CD14-positive monocyte (primary cell): Measurements from ENCODE around the gene RHOBTB1. TPM values are rescaled to one million over a fixed set of nuclear protein-coding genes. Genes with fewer than 3 reads are reported as not detected.

Source experiments
- DNase-seq, 3 donors: peaks; one replicate each; pipeline ENCODE4 v3.0.0-alpha.2; 2011 to 2022
- H2AFZ ChIP-seq: 2 replicates; pipeline ENCODE4 v1.6.0; 2012; ENCODE audit warnings: mild to moderate bottlenecking, low read depth, low read length, inconsistent platforms; ENCODE audit not compliant: insufficient read depth, poor library complexity, severe bottlenecking
- H3K27ac ChIP-seq, 2 donors: 1 replicate in 1 of 2; 2 replicates in 1 of 2; pipeline ENCODE4 v1.5.1; 2012 to 2013; ENCODE audit warnings: low read length in 2 of 2, control low read depth in 1 of 2, inconsistent platforms in 1 of 2, low read depth in 1 of 2, mild to moderate bottlenecking in 1 of 2
- H3K27me3 ChIP-seq, 2 donors: one replicate each; pipeline versions ENCODE4 v1.6.0 to v1.6.1; 2011 to 2013; ENCODE audit warnings: low read length in 2 of 2; ENCODE audit not compliant: control insufficient read depth in 2 of 2, insufficient read depth in 2 of 2
- H3K36me3 ChIP-seq, 2 donors: replicated peaks in 1 of 2; 1 replicate in 1 of 2; 2 replicates in 1 of 2; pipeline versions ENCODE4 v1.5.1 to v1.6.1; 2012 to 2013; ENCODE audit warnings: low read length in 2 of 2, control low read depth in 1 of 2, inconsistent platforms in 1 of 2, mild to moderate bottlenecking in 1 of 2; ENCODE audit not compliant: insufficient read depth in 2 of 2, control insufficient read depth in 1 of 2
- H3K4me1 ChIP-seq, 2 donors: 1 replicate in 1 of 2; 2 replicates in 1 of 2; pipeline versions ENCODE4 v1.5.1 to v1.6.1; 2012 to 2013; ENCODE audit warnings: low read length in 2 of 2, control low read depth in 1 of 2, inconsistent platforms in 1 of 2, mild to moderate bottlenecking in 1 of 2, moderate library complexity in 1 of 2; ENCODE audit not compliant: insufficient read depth in 2 of 2, control insufficient read depth in 1 of 2
- H3K4me2 ChIP-seq: replicated peaks from 2 replicates; pipeline ENCODE3; 2012; ENCODE audit warnings: low read length, moderate library complexity, mild to moderate bottlenecking; ENCODE audit not compliant: poor library complexity, severe bottlenecking; ENCODE audit errors: extremely low read depth
- H3K4me3 ChIP-seq, 3 experiments: fragments of 200-600 bp in 1 of 3; sonication (generic) in 1 of 3; replicated peaks in 1 of 3; 1 replicate in 2 of 3; 2 replicates in 1 of 3; pipeline ENCODE4 v1.5.1; 2011 to 2013; ENCODE audit warnings: low read length in 3 of 3, mild to moderate bottlenecking in 3 of 3, control low read depth in 2 of 3, low read depth in 2 of 3, inconsistent platforms in 1 of 3, moderate library complexity in 1 of 3
- H3K79me2 ChIP-seq: 2 replicates; pipeline ENCODE4 v1.6.0; 2012; ENCODE audit warnings: mild to moderate bottlenecking, control low read depth, inconsistent platforms, low read length, moderate library complexity; ENCODE audit not compliant: insufficient read depth
- H3K9ac ChIP-seq: 2 replicates; pipeline ENCODE4 v1.6.0; 2017; ENCODE audit warnings: low read length, mild to moderate bottlenecking; ENCODE audit not compliant: insufficient read depth, poor library complexity, severe bottlenecking
- H3K9me3 ChIP-seq, 2 donors: replicated peaks in 1 of 2; 1 replicate in 1 of 2; 2 replicates in 1 of 2; pipeline versions ENCODE4 v1.5.1 to v1.6.1; 2012 to 2013; ENCODE audit warnings: low read length in 2 of 2, control low read depth in 1 of 2; ENCODE audit not compliant: control insufficient read depth in 1 of 2, insufficient read depth in 1 of 2
- H4K20me1 ChIP-seq: 2 replicates; pipeline ENCODE4 v1.6.0; 2012; ENCODE audit warnings: mild to moderate bottlenecking, low read length, control low read depth, moderate library complexity; ENCODE audit not compliant: insufficient read depth
- H3K27ac Mint-ChIP-seq, 7 donors: one replicate each; pipeline ENCODE4 v1.8.0; 2020; ENCODE audit warnings: mild to moderate bottlenecking in 7 of 7, mixed read lengths in 7 of 7, moderate library complexity in 6 of 7, inconsistent platforms in 2 of 7
- H3K27me3 Mint-ChIP-seq, 3 donors: one replicate each; pipeline ENCODE4 v1.8.0; 2021 to 2022; ENCODE audit warnings: low read depth in 3 of 3, mild to moderate bottlenecking in 3 of 3, mixed read lengths in 3 of 3, moderate library complexity in 3 of 3, inconsistent platforms in 1 of 3
- H3K36me3 Mint-ChIP-seq, 2 donors: one replicate each; pipeline ENCODE4 v1.8.0; 2020; ENCODE audit warnings: mixed read lengths in 2 of 2, inconsistent platforms in 1 of 2, mild to moderate bottlenecking in 1 of 2
- H3K4me1 Mint-ChIP-seq: one replicate; pipeline ENCODE4 v1.8.0; 2020; ENCODE audit warnings: mild to moderate bottlenecking, mixed read lengths
- H3K4me3 Mint-ChIP-seq, 2 donors: one replicate each; pipeline ENCODE4 v1.8.0; 2020; ENCODE audit warnings: mild to moderate bottlenecking in 2 of 2, mixed read lengths in 2 of 2, moderate library complexity in 1 of 2
- H3K9me3 Mint-ChIP-seq, 7 donors: one replicate each; pipeline ENCODE4 v1.8.0; 2020 to 2022; ENCODE audit warnings: mixed read lengths in 7 of 7, mild to moderate bottlenecking in 6 of 7, moderate library complexity in 6 of 7, inconsistent platforms in 2 of 7
- WGBS: methylation state at CpG from one replicate; pipeline ENCODE4 v1.1.5; 2013; ENCODE audit warnings: missing lambda C conversion rate; ENCODE audit not compliant: insufficient coverage; 5-methylcytosine and 5-hydroxymethylcytosine counted together
- intact Hi-C, 2 donors: fragments of 100-400 bp; cut with micrococcal nuclease; formaldehyde crosslinking; loops; one replicate each; pipeline versions ENCODE4 v1.15.0 to v1.15.1; 2023
- polyA plus RNA-seq, 3 donors: library from polyadenylated mRNA; depleted of rRNA in 1 of 3; unstranded in 2 of 3; stranded (reverse) in 1 of 3; fragments of 300-500 nt in 2 of 3; fragments of >200 nt in 1 of 3; fragmentation: Illumina TruSeq in 2 of 3; gene quantifications; 1 replicate in 2 of 3; 2 replicates in 1 of 3; pipeline ENCODE4 v1.2.3, GENCODE V29; 2012 to 2021
- TF ChIP-seq, protein P1 (sequence below): fragments of 200-600 bp; IDR thresholded peaks from one replicate; pipeline ENCODE4 v1.8.0; 2022; ENCODE audit warnings: antibody characterized with exemption, mild to moderate bottlenecking

Gene RHOBTB1
- polyA plus RNA-seq, 3 donors, result 0.41 to 0.96 (median 0.62) TPM

DNA sequence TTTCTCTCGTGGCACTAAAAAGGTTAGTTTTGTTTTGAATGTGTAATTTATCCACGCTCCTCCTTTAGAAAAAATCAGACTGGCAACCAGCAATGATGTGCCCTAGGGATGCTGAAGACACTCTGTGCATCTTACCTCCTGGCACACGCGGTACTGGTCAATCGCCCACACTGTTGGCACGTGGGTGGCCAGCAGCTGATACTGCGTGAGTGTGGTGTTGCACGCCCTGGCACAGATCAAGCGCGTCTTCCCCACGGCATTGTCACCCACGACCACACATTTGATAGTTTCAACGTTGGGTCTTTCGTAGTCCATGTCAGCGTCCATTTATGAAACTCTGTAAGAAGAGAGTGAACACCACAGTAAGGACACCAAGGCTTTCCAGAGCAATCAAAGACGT is 32.8 kb downstream of the RHOBTB1 start:
- intact Hi-C loops, result no loop called here
- H3K27ac Mint-ChIP-seq, result peak overlapping the region in 1 of 7 donors; percentile 18
- peaks cover 0 to 8% of the 10 kb centered on the region in 2 donors for H3K9me3 ChIP-seq
- H3K36me3 ChIP-seq, result no peaks in the 10 kb centered on the region
- H3K79me2 ChIP-seq, result no peaks in the 10 kb centered on the region
- TF ChIP-seq, protein P1, sequence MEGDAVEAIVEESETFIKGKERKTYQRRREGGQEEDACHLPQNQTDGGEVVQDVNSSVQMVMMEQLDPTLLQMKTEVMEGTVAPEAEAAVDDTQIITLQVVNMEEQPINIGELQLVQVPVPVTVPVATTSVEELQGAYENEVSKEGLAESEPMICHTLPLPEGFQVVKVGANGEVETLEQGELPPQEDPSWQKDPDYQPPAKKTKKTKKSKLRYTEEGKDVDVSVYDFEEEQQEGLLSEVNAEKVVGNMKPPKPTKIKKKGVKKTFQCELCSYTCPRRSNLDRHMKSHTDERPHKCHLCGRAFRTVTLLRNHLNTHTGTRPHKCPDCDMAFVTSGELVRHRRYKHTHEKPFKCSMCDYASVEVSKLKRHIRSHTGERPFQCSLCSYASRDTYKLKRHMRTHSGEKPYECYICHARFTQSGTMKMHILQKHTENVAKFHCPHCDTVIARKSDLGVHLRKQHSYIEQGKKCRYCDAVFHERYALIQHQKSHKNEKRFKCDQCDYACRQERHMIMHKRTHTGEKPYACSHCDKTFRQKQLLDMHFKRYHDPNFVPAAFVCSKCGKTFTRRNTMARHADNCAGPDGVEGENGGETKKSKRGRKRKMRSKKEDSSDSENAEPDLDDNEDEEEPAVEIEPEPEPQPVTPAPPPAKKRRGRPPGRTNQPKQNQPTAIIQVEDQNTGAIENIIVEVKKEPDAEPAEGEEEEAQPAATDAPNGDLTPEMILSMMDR, result no peak
- H3K27me3 ChIP-seq, result no peaks in the 10 kb centered on the region
- no peak overlapping the region for H3K4me3 Mint-ChIP-seq
- H3K27me3 Mint-ChIP-seq, result no peaks in the 10 kb centered on the region
- no peak overlapping the region for H3K9ac ChIP-seq
- no peaks in the 10 kb centered on the region for H4K20me1 ChIP-seq
- peaks cover 3 to 8% of the 10 kb centered on the region in 2 donors for H3K4me1 ChIP-seq
- H3K27ac ChIP-seq, result no peak overlapping the region
- peaks cover 14% of the 10 kb centered on the region for H3K4me1 Mint-ChIP-seq
- H3K4me2 ChIP-seq, result no peak overlapping the region
- WGBS, result 94% methylated on average over 16 of the region's 16 CpGs
- H3K36me3 Mint-ChIP-seq, result peaks cover 2 to 10% of the 10 kb centered on the region in 2 donors
- no peak for DNase-seq
- H2AFZ ChIP-seq, result peak overlapping the region; percentile 48
- H3K4me3 ChIP-seq, result no peak overlapping the region
- H3K9me3 Mint-ChIP-seq, result peaks cover 5 to 12% (median 8%) of the 10 kb centered on the region in 7 donors

DNA sequence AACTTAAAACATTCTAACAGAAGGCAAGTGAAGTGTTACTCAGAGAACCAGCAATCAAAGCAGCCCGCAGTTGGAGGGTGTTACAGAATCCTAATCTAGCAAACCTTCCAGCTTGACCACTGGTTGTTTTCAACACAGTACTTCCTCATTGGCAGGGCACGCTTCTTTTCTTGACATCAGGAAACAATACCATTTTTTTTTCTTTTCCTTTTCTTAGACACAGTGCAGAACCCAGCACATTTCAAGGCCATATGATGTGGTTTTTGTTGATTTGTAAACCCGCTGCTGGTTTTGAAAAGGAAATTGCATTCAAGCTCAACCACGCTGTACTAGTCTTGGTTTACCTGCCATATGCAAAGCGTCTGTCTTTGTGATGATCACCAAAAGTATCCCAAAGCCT is 33.4 kb downstream of the RHOBTB1 start:
- Histone ChIP-seq H2AFZ (peak overlapping the region; percentile 48), H4K20me1 (no peaks in the 10 kb centered on the region), H3K36me3 (no peaks in the 10 kb centered on the region), H3K9me3 (peaks cover 0 to 8% of the 10 kb centered on the region in 2 donors), H3K79me2 (no peaks in the 10 kb centered on the region), H3K27me3 (no peaks in the 10 kb centered on the region), H3K9ac (no peak overlapping the region), H3K27ac (no peak overlapping the region), H3K4me3 (peak overlapping the region in 1 of 3 experiments; percentile 10), H3K4me1 (peaks cover 3 to 8% of the 10 kb centered on the region in 2 donors), H3K4me2 (peak overlapping the region; percentile 43)
- peaks cover 14% of the 10 kb centered on the region for H3K4me1 Mint-ChIP-seq
- intact Hi-C loops, result no loop called here
- peaks cover 5 to 12% (median 8%) of the 10 kb centered on the region in 7 donors for H3K9me3 Mint-ChIP-seq
- peaks cover 2 to 10% of the 10 kb centered on the region in 2 donors for H3K36me3 Mint-ChIP-seq
- peak overlapping the region in 1 of 2 donors; percentile 22 for H3K4me3 Mint-ChIP-seq
- DNase-seq, result peak; percentile 13 to 32 (median 26)
- whole genome bisulfite sequencing, result 0% methylated on average over 4 of the region's 5 CpGs
- H3K27me3 Mint-ChIP-seq, result no peaks in the 10 kb centered on the region
- TF ChIP-seq, protein P1, result no peak
- peak overlapping the region in 1 of 7 donors; percentile 20 for H3K27ac Mint-ChIP-seq
